Lung (tissue), 12 donors: ENCODE measurements around the gene CLASP1. TPM values are rescaled to one million over a fixed set of nuclear protein-coding genes. Genes with fewer than 3 reads are reported as not detected.

ENCODE experiments used
- ATAC-seq: fragments of 200-7000 bp; cut with Tn5 transposase; one replicate; pipeline ENCODE4 v1.9.1; 2020; ENCODE audit warnings: moderate number of reproducible peaks; ENCODE audit not compliant: insufficient read depth, low FRiP score
- DNase-seq, 3 donors: peaks; one replicate each; pipeline ENCODE4 v3.0.0-alpha.2; 2013 to 2017
- H3K27ac ChIP-seq, 2 donors: one replicate each; pipeline ENCODE4 v1.5.1; 2013; ENCODE audit warnings: mild to moderate bottlenecking in 2 of 2, moderate library complexity in 2 of 2, control low read depth in 1 of 2, inconsistent platforms in 1 of 2, low read depth in 1 of 2, low read length in 1 of 2
- H3K27me3 ChIP-seq, 3 donors: one replicate each; pipeline ENCODE4 v1.5.1; 2013; ENCODE audit warnings: low read length in 2 of 3; ENCODE audit not compliant: control insufficient read depth in 3 of 3, insufficient read depth in 3 of 3
- H3K36me3 ChIP-seq, 4 donors: one replicate each; pipeline ENCODE4 v1.5.1; 2013; ENCODE audit warnings: low read length in 4 of 4, mild to moderate bottlenecking in 1 of 4, moderate library complexity in 1 of 4; ENCODE audit not compliant: control insufficient read depth in 4 of 4, insufficient read depth in 4 of 4
- H3K4me1 ChIP-seq, 5 donors: one replicate each; pipeline ENCODE4 v1.5.1; 2013; ENCODE audit warnings: low read length in 5 of 5, mild to moderate bottlenecking in 2 of 5, moderate library complexity in 1 of 5; ENCODE audit not compliant: control insufficient read depth in 5 of 5, insufficient read depth in 5 of 5
- H3K4me3 ChIP-seq: one replicate; pipeline ENCODE4 v1.5.1; 2013; ENCODE audit warnings: mild to moderate bottlenecking, control low read depth, moderate library complexity
- H3K9ac ChIP-seq, 2 donors: one replicate each; pipeline ENCODE4 v1.5.1; 2013; ENCODE audit warnings: low read length in 2 of 2, control low read depth in 1 of 2; ENCODE audit not compliant: insufficient read depth in 1 of 2
- H3K9me3 ChIP-seq, 4 donors: one replicate each; pipeline ENCODE4 v1.5.1; 2013; ENCODE audit warnings: low read length in 3 of 4, mild to moderate bottlenecking in 1 of 4, moderate library complexity in 1 of 4; ENCODE audit not compliant: control insufficient read depth in 4 of 4, insufficient read depth in 3 of 4
- CTCF ChIP-seq: IDR thresholded peaks from 2 replicates; pipeline ENCODE4 v1.5.1; 2012; ENCODE audit warnings: mild to moderate bottlenecking; ENCODE audit errors: control extremely low read depth, extremely low read depth
- WGBS, 2 donors: extraction: QIAGEN DNeasy Blood & Tissue Kit; methylation state at CpG; one replicate each; pipeline ENCODE4 v1.1.7; 2013; 5-methylcytosine and 5-hydroxymethylcytosine counted together
- polyA plus RNA-seq, 2 donors: library from polyadenylated mRNA; stranded (reverse); fragments of 200-250 nt; gene quantifications; one replicate each; pipeline ENCODE4 v1.2.1, GENCODE V29; 2013
- total RNA-seq, 2 donors: library from RNA; depleted of rRNA in 1 of 2; stranded (reverse); fragments of >200 nt in 1 of 2; gene quantifications; one replicate each; pipeline ENCODE4 v1.2.1, GENCODE V29; 2014 to 2021
- donor health status: control.
- donor health status: control.
- donor health status: Bipolar disorder and iron deficiency.
- donor health status: healthy.
- donor health status: DM: yes; HTN: yes; CAD: no.

Gene CLASP1
- total and polyA plus RNA-seq, 4 donors, result 7.4 to 128 (median 30.6) TPM

- Histone ChIP-seq H3K9ac (no peak overlapping the region), H3K4me1 (no peaks in the 10 kb centered on the region), H3K27me3 (no peaks in the 10 kb centered on the region), H3K36me3 (no peaks in the 10 kb centered on the region), H3K27ac (no peak overlapping the region), H3K4me3 (no peak overlapping the region), H3K9me3 (peaks cover 0 to 4% (median 0%) of the 10 kb centered on the region in 4 donors)
- WGBS, 2 donors, result 88 to 91% methylated on average over 9 of the region's 9 CpGs
- no peak for TF ChIP-seq CTCF
- DNase-seq, result no peak
- ATAC-seq, result no peak
Observed at GRCh38 chr2:121294881-121295840, 354.1 kb downstream of the CLASP1 start.

DNA sequence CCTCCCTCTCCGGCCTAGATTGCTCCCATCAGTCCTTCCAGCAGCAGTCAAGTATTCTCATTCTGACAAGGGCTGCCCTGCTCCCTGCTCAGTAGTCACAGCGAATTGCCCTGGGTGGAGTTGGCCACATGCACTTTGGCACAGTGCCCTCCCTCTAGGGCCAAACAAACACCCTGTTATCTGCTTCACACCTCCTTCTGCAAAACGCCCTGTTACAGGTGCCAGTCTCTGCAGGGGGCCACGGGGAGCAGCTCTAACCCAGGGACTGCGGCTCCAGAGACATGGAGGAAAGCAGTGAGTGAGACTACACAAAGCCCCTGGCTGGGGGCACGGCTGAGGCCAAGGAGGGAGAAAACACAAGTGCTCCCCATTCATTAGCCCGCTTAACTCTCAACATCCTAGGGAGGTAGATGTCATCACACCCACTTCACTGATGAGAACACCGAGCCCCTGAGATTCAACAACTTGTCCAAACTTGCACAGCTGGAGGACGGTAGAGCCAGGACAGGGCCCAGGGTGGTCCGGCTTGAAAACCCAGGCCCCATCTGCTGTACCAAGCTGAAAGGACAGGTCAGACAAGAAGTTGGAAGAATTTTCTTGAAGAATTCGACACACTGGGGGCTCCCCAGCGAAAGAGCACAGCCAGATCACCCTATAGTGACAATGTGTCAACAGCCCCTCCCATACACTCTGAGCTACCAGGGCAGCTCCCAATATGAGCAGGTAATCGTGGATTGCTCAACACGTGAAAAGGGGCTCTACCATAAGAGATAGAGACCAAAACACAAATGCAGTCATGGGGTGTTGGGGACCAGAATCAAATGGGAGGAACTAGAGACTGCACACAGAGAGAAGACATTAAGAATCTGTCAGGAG is 355.6 kb downstream of the CLASP1 start:
- no peak overlapping the region for H3K9ac ChIP-seq
- no peaks in the 10 kb centered on the region for H3K27me3 ChIP-seq
- H3K4me3 ChIP-seq, result no peak overlapping the region
- H3K36me3 ChIP-seq, result no peaks in the 10 kb centered on the region
- 61 to 78% methylated on average over 14 of the region's 14 CpGs for WGBS, 2 donors
- no peak for ATAC-seq
- H3K4me1 ChIP-seq, result no peaks in the 10 kb centered on the region
- TF ChIP-seq CTCF, result no peak
- no peak overlapping the region for H3K27ac ChIP-seq
- peaks cover 0 to 4% (median 0%) of the 10 kb centered on the region in 4 donors for H3K9me3 ChIP-seq
- no peak for DNase-seq

DNA sequence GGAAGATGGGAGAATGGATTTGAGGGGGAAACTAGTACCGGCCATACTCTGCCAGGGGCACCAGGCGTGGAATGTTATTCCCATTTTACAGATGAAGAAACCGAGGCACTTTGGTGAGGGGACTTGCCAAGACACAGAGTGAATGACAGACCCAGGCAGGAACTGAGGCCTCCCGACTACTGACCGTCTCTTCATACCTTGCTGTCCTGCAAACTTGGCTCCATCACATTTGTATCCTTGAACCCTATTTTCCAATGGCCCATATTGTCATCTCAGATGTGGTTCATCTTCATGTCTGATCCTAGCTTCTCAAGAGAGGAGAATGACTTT is 358.0 kb downstream of the CLASP1 start:
- Histone ChIP-seq H3K27ac (no peak overlapping the region), H3K27me3 (peaks cover 0 to under 1% (median 0%) of the 10 kb centered on the region in 3 donors), H3K36me3 (no peaks in the 10 kb centered on the region), H3K4me1 (no peaks in the 10 kb centered on the region), H3K9ac (no peak overlapping the region), H3K9me3 (peaks cover 0 to 4% (median 0%) of the 10 kb centered on the region in 4 donors), H3K4me3 (no peak overlapping the region)
- no peak for TF ChIP-seq CTCF
- 95 to 100% methylated on average over 5 of the region's 5 CpGs for WGBS, 2 donors
- DNase-seq (no peak), ATAC-seq (no peak)
